Activated T-cell treated with anti-CD3 and anti-CD28 coated beads for 4 hours (primary cell): Measurements from ENCODE around the gene SDF4.

Source experiments
- DNase-seq: peaks from one replicate; pipeline ENCODE4 v3.0.0-alpha.2; 2020

SDF4 gene, protein sequence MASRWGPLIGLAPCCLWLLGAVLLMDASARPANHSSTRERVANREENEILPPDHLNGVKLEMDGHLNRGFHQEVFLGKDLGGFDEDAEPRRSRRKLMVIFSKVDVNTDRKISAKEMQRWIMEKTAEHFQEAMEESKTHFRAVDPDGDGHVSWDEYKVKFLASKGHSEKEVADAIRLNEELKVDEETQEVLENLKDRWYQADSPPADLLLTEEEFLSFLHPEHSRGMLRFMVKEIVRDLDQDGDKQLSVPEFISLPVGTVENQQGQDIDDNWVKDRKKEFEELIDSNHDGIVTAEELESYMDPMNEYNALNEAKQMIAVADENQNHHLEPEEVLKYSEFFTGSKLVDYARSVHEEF

DNA sequence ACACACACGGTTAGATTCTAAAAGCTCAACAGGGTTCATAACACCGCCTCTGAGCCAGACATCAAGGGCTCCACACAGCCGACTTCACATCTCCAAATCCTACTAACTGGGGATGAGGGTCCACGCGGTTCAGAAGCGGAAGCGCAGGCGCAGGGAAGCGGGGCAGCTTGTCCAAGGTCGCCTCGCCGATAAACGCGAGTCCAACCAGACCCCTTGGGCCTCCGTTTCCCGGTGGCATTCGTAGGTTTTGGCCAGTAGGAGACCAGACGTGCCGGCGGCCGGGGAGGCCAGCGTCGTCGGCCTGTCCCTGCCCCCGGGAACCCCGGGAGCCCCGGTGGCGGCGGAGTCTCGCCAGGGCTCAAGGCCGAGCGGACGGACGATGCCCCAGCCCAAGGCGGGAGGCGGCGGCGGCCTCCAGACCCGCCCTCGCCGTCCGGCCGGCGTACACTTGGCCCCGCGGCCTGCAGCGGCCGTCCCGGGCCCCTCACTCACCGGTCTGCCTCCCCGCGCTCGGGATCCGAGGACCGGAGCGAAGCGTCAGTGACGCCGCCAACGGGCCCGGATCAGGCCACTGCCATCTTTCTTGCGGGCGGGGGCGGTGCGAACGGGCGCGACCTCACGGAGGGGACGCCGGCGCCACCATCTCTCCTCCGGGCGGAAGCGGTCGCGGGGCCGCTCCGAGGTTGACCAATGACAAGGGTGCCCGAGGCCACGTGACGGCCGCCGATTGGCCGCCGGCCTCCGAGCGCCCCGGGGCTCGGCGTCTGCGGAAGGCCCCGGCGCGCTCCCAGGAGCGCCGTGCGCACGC, at the start of gene SDF4:
TSS of gene SDF4 (minus strand) at position 602 of the 808 bp plus-strand sequence. CDS start 3,229 bp downstream, outside the sequence.
- peak; percentile 92 for DNase-seq

DNA sequence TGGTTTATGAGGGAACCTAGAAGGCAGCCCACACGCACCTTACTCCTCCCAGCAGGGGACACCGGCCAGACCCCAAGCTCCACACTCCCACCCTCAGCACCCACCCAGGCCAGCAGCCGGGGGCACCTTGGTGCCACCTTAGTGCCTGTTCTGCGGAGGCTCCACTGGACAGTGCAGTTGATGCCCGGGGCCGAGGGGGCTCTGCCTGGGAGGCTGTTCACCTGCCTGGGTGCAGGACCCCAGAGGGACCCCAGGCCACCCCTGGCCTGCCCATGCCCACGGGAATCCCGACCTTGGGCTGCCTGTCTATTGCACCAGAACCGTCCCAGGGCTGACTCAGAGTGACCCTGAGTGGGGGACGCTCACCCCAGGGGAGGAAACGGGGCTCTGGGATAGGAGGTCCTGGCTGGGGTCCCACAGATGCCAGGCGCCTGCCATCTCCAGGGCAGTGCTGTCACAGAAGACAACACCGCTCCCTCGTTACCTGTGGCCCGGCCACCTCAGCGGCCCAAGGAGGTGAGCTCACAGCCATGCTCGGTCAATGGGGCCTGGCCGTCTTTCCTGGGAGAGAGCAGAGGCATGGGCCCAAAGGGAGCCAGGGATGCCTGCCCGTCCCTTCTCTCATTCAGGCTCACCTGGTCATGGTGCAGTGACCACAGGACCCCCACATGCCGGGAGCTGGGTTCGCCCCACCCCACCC, 49.1 kb upstream of the SDF4 start:
- no peak for DNase-seq

DNA sequence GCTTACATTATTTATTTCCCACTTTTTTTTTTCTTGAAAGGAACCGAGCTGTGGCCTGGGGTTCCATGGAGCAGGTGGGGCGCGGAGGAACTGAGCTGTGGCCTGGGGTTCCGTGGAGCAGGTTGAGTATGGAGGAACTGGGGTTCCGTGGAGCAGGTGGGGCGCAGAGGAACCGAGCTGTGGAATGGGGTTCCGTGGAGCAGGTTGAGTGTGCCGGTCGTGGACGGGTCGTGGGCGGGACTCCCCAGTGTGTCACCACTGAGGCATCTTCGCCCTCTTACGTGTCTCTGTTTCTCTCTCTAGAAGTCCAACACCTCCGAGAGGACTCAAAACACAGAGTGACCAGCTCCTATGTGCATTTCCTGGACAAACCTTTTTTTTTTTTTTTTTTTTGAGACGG, 47.2 kb upstream of the SDF4 start:
- no peak for DNase-seq

DNA sequence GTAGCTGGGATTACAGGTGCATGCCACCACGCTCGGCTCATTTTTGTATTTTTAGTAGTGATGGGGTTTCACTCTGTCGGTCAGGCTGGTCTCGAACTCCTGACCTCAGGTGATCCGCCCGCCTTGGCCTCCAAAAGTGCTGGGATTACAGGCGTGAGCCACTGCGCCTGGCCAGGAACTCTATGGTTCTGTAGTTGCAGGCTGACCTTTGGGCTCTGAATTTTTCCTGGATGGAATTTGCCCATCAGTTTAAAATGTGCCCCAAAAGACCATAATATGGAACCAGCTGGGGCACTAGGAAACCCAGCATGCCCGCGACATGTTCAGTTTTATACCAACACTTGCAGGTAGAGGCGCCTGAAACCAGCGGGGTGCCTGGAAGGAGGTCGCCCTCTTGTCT, 46.8 kb upstream of the SDF4 start:
- DNase-seq = no peak

DNA sequence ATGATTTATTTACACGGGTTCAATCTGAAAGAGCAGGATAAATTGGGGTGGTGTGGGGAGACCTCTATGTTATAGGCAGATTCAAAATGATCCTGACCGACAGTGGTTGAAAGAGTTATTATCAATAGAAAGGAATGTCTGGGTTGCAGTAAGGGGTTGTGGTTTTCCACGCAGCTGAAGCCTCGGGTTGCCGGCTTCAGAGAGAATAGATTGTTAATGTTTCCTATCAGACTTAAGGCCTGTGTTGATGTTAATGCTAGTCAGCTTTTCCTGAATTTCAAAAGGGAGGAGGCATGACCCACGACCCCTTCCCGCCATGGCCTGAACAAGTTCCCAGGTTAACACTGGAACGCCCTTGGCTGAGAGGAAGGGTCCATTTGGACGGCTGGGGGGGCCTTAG, 44.0 kb upstream of the SDF4 start:
- DNase-seq = no peak

DNA sequence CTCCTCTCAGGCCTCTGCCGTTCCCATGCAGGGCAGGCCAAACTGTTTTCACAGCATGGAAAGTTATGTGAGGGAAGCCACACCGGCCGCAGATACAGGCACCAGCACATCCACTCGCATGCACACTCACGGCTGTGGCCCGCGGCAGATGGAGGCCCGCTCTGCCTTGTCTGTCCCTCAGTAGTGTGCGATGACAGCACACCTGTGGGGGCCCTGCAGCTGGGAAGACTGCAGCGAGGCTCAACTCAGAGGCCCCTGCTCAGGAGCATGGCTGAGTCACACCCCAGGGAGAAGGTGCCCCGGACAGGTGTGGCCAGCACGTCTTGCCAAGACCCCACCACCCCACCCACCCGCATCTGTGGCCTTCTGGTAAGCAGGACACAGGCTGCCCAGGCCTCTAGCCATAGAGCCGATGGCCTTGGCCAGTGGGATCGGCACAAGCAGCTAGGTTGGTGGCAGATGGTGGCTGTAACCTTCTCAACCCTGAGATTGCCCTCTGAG, 43.2 kb upstream of the SDF4 start:
- DNase-seq = no peak

DNA sequence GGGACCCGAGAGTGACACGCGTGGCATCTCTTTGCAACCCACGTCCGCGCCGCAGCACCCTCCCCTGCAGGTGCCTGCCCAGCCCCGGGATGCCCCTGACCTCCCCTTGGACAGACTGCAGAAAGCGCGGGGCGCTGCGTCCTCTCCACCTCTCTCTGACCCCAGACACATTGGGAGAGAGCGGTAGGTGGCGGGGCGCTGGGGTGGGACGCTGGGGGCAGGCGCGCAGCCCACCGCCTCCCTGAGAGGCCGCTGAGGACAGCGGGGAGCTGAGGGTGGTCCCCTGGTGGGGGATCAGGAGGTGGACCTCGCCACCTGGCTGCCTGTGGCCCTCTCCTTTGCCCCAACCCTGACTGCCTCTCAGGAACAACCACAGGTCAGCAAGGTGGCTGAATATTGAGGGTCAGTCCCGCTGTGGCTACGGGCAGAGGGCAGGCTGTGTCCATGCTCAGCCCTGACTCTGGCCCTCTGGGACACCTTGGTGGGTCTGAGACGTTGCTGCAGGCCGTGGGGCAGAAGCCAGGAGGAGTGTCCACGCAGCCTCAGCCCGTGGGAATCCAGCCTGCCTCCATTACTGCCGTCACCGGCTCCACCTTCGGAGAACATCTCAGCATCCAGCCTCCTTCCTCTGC, 42.6 kb upstream of the SDF4 start:
- no peak for DNase-seq

DNA sequence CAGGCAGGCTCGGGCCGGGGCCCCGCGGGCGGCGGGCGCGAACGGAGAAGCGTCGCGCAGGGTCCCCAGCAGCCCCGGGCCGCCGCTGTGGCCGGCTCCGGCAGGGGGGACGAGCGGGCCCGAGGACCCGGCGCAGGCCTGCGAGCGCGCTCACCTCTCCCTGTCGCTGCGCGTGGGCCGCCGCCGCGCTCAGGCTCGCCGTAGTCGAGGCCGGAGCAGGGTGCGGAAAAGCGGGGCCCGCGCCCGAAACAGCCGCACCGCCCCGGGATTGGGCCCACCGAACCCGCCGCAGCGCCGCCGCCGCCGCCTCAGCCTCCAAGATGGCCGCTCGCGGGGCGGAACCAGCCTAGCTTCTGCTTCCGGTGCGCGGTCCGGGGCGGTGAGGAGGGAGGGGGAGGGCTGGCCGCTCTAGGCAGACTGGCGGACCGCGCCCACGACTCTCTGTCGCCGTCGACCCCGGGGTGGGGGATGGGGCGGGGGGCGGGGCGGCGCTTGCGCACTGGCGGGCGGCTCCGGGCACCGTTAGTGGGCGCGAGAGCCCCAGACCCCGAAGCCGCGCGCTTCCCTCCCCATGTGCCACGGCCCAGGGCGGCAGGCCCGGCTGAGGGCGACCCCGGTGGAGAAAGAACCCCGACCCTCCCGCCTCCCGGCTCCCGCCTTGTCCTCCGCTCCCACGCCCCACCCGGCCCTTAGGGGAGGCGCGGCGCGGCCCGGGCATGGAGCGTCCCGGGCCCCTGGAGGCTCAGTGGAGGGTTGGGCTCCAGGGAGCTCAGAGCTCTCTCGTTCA, 41.9 kb upstream of the SDF4 start, which contains the start of gene UBE2J2:
TSS of gene UBE2J2 (minus strand) at position 343 of the 787 bp plus-strand sequence. CDS start 5,862 bp downstream, outside the sequence.
- DNase-seq = peak; percentile 88

DNA sequence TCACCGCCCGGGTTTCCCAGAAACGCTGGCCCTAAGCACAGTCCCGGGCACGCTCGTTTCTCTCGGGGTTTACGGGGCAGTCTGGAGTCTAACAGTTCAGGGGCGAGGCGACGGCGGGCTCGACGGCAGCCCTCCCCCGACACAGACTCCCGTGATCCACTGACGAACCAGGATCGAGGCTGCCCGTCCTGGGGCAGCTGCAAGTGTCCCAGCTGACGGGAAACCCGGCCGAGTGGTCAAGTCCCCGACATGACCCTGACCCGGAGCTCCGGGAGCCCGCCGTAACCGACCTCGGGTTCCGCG, 41.4 kb upstream of the SDF4 start:
- DNase-seq = no peak

DNA sequence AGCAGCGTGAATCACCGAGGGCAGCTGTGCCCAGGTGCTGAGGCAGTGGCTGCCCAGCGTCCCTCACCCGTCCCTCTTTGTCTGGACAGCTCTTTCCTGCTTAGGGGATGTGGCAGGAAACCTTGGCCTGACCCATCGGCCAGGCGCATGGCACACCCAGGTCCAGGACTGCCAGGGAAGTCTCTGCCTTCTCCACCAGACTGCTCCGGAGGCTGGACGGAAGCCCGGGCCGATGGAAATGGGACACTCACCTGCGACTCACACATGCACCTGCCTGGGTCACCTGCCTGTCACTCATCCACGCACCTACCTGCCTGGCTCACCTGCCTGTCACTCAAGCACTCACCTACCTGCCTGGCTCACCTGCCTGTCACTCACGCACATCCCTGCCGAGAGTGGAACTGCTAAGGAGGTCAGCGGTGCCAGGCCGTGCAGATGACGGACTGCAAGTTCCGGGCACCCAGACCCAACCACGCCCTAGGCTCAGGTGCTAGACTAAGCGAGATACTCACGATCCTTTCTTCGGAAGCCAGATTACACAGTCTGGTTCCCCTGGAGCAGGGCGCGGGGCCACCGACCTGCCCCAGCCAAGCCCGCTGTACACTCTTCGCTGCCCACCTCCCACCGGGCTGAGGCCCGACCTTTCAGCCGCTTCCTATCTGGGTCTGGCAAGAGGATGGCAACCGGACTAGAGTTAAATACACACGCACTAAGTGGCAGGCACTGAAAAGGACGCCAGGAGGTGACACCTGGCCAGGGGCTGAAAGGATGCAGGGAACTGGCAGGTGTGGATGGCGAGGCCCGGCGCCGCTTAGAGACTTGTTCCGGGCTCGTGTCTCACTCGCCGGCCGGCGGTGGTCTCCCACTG, 40.8 kb upstream of the SDF4 start:
- no peak for DNase-seq

DNA sequence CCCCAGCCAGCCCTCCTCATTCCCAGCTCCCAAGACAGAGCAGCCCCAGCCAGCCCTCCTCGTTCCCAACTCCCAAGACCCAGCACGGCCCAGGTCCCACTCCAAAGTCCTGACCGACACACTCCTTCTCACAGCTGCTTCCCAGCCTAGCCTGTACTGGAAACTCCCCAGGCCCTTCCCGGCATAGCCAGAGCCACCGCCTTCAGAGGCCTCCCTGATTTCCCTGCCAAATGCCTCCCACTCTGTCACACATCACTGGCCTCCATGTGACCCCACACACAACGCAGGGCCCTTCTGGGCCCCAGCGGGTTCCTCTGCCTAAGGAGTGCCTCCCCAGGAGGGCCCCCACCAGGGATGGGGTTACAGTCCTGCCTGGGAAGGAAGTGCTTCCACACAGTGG, 39.0 kb upstream of the SDF4 start:
- DNase-seq = no peak

DNA sequence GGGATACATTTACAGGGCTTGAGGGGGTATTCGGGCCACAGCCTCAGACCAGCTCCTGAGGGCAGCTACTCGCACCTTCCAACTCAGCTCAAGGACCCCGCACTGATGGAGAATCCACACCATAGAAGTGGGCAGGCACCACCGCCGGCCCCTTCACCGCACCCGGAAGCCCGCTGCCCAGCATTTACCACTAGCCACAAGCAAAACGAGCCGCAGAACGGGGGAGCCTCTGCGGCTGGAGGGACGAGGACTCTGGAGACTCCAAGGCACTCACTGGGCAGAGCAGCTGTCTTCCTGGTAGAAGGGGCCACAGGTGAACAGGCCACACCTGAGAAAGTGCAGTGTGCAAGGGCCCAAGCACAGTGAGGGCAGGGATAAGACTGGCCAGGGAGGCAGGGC, 36.5 kb upstream of the SDF4 start:
- DNase-seq = no peak

DNA sequence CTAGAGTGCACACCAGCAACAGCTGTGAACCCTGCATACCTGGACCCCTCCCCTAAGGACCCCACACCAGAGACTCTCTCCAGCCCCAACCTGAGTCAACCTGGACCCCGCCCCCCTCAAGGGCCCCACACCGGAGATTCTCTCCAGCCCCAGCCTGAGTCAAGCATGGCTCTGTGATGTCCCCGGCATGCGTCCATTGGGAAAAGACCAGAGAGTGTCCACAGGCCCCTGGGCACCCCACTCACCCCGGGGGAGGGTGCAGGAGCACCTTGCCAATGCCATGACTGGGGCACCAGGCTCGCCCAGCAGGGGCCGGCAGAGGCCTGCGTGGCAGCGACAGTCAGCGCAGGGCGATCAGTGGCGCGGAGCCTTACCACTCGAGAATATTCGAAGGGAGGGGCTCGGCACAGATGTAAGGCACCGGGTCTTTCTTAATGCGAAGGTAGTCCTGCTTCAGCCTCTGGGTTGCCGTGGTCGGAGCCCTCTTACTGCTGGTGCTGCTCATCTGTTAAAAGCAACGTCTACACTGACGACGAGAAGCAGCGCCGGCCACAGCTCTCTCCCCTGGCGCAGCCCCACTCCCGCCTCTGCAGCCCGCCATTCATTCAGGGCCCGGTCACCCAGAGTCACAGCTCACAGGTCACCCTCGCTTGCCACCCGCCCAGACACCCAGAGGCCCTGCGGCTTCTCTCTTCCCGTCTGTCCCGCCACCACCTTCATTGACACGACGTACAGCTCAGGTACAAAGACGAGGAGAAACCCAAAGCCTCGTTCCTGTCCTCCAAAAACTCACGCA, 35.9 kb upstream of the SDF4 start:
- DNase-seq = no peak

DNA sequence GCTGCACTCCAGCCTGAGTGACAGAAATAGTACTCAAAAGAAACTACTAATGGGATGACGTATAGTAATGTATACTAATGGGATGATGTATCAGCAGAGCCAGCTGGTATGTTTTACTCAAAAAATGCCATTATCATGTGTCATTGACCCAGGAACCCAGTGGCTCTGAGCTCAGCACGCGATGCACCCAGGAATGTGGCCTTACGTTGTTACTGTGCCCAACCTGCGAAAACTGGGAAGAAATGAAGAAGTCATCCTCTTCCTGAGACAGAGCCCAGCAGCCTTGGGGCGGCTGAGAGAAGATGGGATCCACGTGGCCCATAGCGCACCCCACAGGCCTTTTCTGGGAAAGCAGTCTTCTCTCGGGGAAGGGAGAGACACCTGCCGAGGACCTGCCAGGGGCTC, 33.1 kb upstream of the SDF4 start:
- no peak for DNase-seq

DNA sequence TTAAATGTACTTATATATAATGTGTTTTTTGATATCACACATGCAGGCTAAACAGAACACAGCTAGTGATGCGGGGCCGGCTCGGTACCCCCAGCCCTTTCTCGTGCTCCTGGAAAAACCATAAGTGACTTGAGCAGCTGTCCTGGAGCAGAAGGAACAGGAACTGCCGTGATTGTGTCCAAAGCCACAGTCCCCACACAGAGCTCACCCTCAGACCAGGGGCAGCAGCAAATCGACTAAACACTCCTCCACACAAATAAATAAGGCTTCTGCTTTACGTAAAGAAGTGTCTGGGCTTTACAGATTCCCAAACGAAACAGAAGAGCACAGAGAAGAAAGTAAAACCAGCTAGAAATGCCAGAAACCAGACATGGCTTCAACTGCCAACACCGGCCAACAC, 32.2 kb upstream of the SDF4 start:
- DNase-seq = no peak

DNA sequence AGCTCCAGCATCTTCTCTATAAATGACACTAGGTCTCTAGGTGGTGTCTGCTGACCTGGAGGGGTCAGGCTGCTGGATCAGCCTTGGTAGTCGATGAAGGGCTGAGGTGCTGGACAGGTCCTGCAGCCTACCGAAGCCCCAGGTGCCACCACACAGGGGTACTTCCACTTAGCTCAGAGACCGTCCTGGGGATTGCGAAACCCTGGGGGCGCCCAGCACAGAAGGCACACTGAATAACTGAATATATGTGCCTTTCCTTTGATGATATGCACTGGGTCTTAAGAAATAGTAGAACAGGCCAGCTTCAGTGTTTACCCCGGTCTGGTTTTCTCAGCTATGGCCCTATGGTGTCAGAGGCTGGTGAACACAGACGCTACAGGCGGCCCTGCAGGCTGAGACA, 31.0 kb upstream of the SDF4 start:
- DNase-seq = no peak

DNA sequence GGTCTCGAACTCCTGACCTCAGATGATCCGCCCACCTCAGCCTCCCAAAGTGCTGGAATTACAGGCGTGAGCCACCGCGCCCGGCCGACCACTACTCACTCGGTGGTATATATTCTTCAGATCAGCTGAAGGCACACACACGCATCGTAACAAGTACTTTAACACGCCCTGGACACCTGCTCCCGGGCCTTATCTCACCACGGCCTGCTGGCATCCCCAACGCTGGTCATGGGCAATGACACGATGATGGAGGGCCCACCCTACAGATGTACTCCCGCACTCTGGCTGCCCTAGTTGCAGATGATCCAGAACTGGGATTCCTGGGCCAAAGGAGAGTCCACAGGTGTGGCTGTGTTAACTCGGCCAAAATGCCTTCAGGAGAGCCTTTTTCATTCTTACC, 30.3 kb upstream of the SDF4 start:
- no peak for DNase-seq

DNA sequence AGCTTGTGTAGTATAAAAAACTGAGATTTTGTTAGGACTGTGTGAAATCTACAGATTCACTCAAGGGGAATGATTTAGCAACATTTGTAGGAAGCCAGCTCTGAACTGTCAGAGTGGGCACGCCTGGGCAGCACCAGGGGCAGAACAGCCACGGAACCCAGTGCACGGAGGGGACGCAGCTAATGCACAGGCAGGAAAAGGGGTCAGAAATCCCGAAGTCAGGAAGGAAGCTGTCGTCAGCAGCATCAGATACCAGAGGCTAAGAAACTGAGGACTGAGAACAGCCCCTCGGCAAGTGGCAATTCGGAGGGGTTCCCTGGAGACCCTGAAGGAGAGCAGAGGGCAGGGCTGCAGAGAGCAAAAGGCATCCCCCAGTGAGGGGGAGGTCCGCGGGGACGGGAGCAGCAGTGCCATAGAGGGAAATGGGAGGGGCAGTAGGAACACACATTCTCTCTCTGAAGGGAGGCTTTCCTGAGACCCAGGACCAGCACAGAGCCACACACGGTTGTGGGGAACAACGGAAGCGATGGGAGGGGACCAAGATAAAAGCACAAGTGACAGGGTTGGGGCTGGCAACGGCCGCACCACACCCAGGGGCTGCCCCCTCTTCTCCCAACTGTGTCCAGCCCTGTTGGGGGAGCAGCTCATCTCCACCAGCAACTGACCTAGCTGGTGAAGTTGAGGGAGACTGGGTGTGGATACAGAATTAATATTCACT, 29.2 kb upstream of the SDF4 start:
- no peak for DNase-seq

DNA sequence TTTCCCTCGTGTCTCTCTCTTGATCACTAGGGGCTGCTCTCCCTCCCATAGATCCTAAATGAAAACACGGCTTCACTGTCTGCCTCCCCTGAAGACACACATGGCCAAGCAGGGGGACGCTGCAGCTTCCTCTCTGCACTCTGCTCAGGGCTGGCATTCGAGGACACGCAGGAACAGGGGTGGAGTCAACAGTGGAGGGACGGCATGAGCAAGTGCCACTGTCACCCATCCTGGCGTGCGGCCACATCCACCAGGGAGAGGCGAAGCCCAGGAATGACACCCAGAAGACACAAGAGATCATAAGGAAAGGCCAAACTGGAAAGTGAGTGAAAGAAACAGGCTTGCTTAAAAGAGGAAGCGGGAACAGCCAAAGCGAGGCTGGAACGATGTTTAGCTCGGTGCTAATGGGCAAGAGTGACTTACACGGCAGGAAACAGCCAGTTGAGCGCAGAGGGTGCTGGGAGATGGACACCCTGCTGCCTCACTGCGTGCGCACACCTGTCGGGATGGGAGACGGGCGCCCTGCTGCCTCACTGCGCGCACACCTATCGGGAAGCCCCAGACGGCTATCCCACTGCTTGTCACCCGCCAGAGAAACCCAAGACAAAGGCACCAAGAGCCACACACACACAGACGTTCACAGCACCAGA, 28.3 kb upstream of the SDF4 start:
- no peak for DNase-seq
